ENCODE measurements around the gene ENO3.

ENO3 gene

DNA sequence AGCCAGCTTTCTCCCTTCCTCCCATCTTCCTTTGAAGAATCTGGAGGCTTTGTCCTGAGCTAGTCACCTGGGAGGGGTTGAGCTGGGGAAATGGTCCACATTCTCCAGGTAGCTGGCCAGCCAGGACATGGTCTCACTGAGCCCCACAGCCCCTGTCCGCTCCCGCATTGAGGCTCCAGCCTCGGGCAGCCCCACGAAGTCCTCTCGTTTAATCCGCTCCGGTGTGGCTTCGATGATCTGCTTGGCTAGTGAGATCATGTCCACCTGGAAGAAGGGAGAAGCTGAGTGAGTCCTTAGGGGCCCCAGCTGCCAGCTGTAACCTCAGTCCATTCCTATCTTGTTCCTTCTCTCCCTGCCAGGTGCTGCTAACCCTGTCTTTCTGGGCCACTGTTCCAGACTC lies 19.4 kb downstream of the ENO3 start:
- Histone ChIP-seq H3K27me3 (ENCODE audit: control insufficient read depth, insufficient read depth, low read length) (peaks cover 6% of the 10 kb centered on the region), H3K4me3 (ENCODE audit: low read depth, low read length) (no peak overlapping the region), H3K4me1 (ENCODE audit: control insufficient read depth, insufficient read depth, low read length) (peaks cover 8% of the 10 kb centered on the region), H3K9ac (ENCODE audit: low read depth, low read length) (no peak overlapping the region), H3K36me3 (ENCODE audit: control insufficient read depth, insufficient read depth, low read length) (peaks cover 14% of the 10 kb centered on the region), H3K9me3 (ENCODE audit: control insufficient read depth, insufficient read depth, low read length) (no peaks in the 10 kb centered on the region)

DNA sequence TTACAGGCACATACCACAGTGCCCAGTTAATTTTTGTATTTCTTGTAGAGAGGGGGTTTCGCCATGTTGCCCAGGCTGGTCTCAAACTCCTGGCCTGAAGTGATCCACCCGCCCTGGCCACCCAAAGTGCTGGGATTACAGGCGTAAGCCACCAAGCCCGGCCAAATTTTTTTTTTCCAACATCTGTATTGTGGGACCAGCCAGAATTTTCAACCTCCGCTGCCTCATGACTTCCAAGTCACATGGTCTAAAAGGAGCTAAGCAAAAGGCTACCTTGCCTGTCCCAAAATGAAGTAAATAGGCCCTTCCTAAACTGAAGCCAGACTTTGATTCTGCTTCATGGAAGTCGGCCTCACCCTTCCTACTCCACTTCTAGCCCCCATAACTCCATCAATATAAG lies 20.9 kb downstream of the ENO3 start:
- Histone ChIP-seq H3K4me3 (ENCODE audit: low read depth, low read length) (no peak overlapping the region), H3K9ac (ENCODE audit: low read depth, low read length) (no peak overlapping the region), H3K27me3 (ENCODE audit: control insufficient read depth, insufficient read depth, low read length) (peaks cover 9% of the 10 kb centered on the region)

GRCh38 chr17:4972322-4972721 lies 21.4 kb downstream of the ENO3 start:
- Histone ChIP-seq H3K9ac (ENCODE audit: low read depth, low read length) (peak overlapping the region; percentile 8), H3K4me1 (ENCODE audit: control insufficient read depth, insufficient read depth, low read length) (peaks cover 8% of the 10 kb centered on the region), H3K27me3 (ENCODE audit: control insufficient read depth, insufficient read depth, low read length) (peaks cover 9% of the 10 kb centered on the region), H3K9me3 (ENCODE audit: control insufficient read depth, insufficient read depth, low read length) (no peaks in the 10 kb centered on the region), H3K36me3 (ENCODE audit: control insufficient read depth, insufficient read depth, low read length) (peaks cover 10% of the 10 kb centered on the region), H3K4me3 (ENCODE audit: low read depth, low read length) (no peak overlapping the region)

More for the DNA sequence above, 20.9 kb downstream of the ENO3 start:
- peaks cover 8% of the 10 kb centered on the region for H3K4me1 ChIP-seq (ENCODE audit: control insufficient read depth, insufficient read depth, low read length)
- H3K36me3 ChIP-seq (ENCODE audit: control insufficient read depth, insufficient read depth, low read length): peaks cover 10% of the 10 kb centered on the region
- H3K9me3 ChIP-seq (ENCODE audit: control insufficient read depth, insufficient read depth, low read length): no peaks in the 10 kb centered on the region

DNA sequence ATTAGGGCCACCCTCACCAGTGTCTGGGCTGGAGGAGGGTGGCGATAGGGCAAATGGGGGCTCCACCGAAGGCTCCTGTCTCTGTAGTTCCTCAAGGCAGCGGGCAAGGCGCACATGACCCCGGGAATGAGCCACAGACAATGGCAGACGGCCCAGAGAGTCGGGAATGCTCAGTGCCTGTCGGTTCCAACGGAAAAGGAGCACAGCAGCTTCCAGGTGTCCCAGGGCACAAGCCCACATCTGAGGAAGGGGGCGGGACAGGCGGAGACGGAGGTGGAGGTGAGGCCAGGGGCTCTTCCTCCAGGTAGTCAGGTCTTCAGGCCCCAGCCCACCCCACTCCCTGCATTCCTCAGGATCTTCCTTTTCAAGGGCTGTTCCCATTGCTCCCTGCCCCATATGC lies 21.8 kb downstream of the ENO3 start:
- no peaks in the 10 kb centered on the region for H3K9me3 ChIP-seq (ENCODE audit: control insufficient read depth, insufficient read depth, low read length)
- H3K4me1 ChIP-seq (ENCODE audit: control insufficient read depth, insufficient read depth, low read length): peaks cover 8% of the 10 kb centered on the region
- peaks cover 13% of the 10 kb centered on the region for H3K27me3 ChIP-seq (ENCODE audit: control insufficient read depth, insufficient read depth, low read length)
- no peak overlapping the region for H3K9ac ChIP-seq (ENCODE audit: low read depth, low read length)
- peaks cover 12% of the 10 kb centered on the region for H3K36me3 ChIP-seq (ENCODE audit: control insufficient read depth, insufficient read depth, low read length)
- H3K4me3 ChIP-seq (ENCODE audit: low read depth, low read length): no peak overlapping the region

- no peak overlapping the region for H3K9ac ChIP-seq (ENCODE audit: low read depth, low read length)
- H3K4me1 ChIP-seq (ENCODE audit: control insufficient read depth, insufficient read depth, low read length): peaks cover 8% of the 10 kb centered on the region
- H3K4me3 ChIP-seq (ENCODE audit: low read depth, low read length): no peak overlapping the region
- no peaks in the 10 kb centered on the region for H3K9me3 ChIP-seq (ENCODE audit: control insufficient read depth, insufficient read depth, low read length)
- peaks cover 16% of the 10 kb centered on the region for H3K27me3 ChIP-seq (ENCODE audit: control insufficient read depth, insufficient read depth, low read length)
- H3K36me3 ChIP-seq (ENCODE audit: control insufficient read depth, insufficient read depth, low read length): peaks cover 12% of the 10 kb centered on the region
These were observed 22.6 kb downstream of the ENO3 start for GRCh38 chr17:4973256-4974114.

DNA sequence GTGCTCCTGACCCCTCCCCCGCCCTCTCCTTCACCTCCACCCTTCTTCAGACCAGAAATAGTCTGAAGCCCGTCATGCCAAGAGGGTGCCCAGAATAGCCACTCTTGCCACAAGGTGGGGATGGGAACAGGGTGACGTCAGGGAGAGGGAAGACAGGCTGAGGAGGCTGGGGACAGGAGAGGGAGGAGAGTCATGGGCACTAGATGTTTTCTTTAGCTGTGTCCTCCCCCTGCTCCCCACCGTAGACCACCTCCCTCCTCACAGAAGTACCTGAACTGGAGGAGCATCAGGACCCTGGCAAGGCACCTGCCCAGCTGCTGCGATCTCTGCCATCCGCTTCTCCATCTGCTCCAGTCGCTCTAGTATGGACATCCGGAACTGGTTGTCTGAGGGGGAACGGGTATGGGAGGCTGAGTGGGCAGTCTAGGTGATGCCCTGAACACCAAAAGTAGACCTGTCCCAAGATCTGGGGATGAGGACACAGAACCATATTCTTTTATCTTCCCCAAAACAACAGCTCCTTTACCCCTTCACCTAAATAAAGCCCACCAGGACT lies 23.3 kb downstream of the ENO3 start:
- no peaks in the 10 kb centered on the region for H3K9me3 ChIP-seq (ENCODE audit: control insufficient read depth, insufficient read depth, low read length)
- no peak overlapping the region for H3K9ac ChIP-seq (ENCODE audit: low read depth, low read length)
- peaks cover 16% of the 10 kb centered on the region for H3K27me3 ChIP-seq (ENCODE audit: control insufficient read depth, insufficient read depth, low read length)
- H3K4me1 ChIP-seq (ENCODE audit: control insufficient read depth, insufficient read depth, low read length): peaks cover 7% of the 10 kb centered on the region
- H3K4me3 ChIP-seq (ENCODE audit: low read depth, low read length): no peak overlapping the region
- peaks cover 12% of the 10 kb centered on the region for H3K36me3 ChIP-seq (ENCODE audit: control insufficient read depth, insufficient read depth, low read length)

- Histone ChIP-seq H3K4me3 (ENCODE audit: low read depth, low read length) (no peak overlapping the region), H3K9ac (ENCODE audit: low read depth, low read length) (no peak overlapping the region), H3K9me3 (ENCODE audit: control insufficient read depth, insufficient read depth, low read length) (no peaks in the 10 kb centered on the region), H3K27me3 (ENCODE audit: control insufficient read depth, insufficient read depth, low read length) (peaks cover 16% of the 10 kb centered on the region), H3K4me1 (ENCODE audit: control insufficient read depth, insufficient read depth, low read length) (peaks cover 4% of the 10 kb centered on the region), H3K36me3 (ENCODE audit: control insufficient read depth, insufficient read depth, low read length) (peaks cover 5% of the 10 kb centered on the region)
These were observed 27.8 kb downstream of the ENO3 start for GRCh38 chr17:4978726-4979125.

DNA sequence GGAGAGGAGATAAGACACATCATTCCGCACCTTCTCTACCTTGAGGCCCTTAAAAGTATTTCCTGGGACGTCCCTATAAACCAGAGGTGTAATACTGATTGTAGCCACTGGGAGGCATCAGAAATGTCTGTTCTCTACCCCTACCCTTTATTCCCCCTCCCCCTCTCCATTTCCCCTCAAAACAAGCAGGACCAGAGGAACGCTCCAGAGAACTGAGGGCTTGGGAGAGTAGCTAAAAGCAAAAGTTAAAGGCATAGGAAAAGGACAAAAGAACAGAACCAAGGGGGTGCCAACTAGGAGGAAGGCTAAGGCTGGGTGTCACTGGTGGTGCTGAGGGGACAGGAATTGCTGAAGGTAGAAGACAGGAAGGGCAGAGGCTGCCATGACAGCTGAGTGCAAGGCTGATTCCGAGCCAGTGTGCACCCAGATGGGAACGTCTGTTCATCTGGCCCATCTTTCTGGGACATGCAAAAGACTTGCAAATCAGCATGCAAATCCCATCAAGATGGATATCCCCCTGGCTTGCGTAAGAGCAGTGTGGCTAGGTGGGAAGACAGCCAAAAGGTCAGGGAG lies 29.8 kb downstream of the ENO3 start:
- Histone ChIP-seq H3K36me3 (ENCODE audit: control insufficient read depth, insufficient read depth, low read length) (peaks cover 5% of the 10 kb centered on the region), H3K4me3 (ENCODE audit: low read depth, low read length) (no peak overlapping the region), H3K9ac (ENCODE audit: low read depth, low read length) (no peak overlapping the region), H3K9me3 (ENCODE audit: control insufficient read depth, insufficient read depth, low read length) (no peaks in the 10 kb centered on the region), H3K4me1 (ENCODE audit: control insufficient read depth, insufficient read depth, low read length) (peaks cover 4% of the 10 kb centered on the region), H3K27me3 (ENCODE audit: control insufficient read depth, insufficient read depth, low read length) (peaks cover 7% of the 10 kb centered on the region)

DNA sequence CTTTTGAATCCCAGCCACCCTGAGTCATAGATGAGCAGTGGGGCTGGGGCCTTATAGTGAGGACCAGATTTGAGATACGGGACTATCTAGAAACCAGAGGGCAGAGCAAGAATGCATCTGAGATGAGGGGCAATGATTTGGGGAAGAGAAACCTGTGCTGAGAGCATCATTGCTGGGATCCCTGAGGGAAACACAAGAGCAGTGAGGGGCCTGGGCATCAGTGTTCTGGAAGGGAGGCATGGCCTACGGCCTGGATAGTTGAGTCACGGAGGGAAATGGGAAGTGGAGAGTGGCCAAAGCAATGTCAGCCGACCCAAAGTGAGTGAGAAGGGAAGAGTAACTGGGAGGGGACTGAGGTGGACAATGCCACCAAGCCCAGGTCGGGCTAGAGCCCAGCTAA lies 31.4 kb downstream of the ENO3 start:
- no peaks in the 10 kb centered on the region for H3K9me3 ChIP-seq (ENCODE audit: control insufficient read depth, insufficient read depth, low read length)
- no peak overlapping the region for H3K4me3 ChIP-seq (ENCODE audit: low read depth, low read length)
- H3K27me3 ChIP-seq (ENCODE audit: control insufficient read depth, insufficient read depth, low read length): peaks cover 7% of the 10 kb centered on the region
- H3K9ac ChIP-seq (ENCODE audit: low read depth, low read length): no peak overlapping the region
- H3K36me3 ChIP-seq (ENCODE audit: control insufficient read depth, insufficient read depth, low read length): peaks cover 5% of the 10 kb centered on the region
- H3K4me1 ChIP-seq (ENCODE audit: control insufficient read depth, insufficient read depth, low read length): peaks cover 4% of the 10 kb centered on the region

DNA sequence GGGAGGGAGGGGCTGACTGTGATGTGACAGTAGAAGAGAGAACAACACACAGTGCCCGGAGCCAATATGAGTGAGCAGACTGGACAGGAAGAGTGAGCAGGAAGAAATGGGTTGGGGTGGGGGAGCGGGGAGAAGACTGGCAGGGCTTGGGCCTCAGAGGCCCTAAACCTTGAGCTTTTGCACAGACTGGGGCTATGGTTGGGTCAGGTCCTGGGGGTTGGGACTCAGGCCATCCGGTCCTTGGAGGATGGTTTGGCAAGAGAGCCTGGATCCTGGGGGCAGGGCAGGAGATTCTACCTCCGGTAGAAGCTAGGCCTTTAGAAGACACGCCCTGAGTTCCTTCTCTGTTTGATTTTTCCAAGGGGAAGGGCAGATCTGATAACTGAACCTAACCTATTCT lies 35.5 kb downstream of the ENO3 start:
- Histone ChIP-seq H3K27me3 (ENCODE audit: control insufficient read depth, insufficient read depth, low read length) (no peaks in the 10 kb centered on the region), H3K9ac (ENCODE audit: low read depth, low read length) (no peak overlapping the region), H3K9me3 (ENCODE audit: control insufficient read depth, insufficient read depth, low read length) (no peaks in the 10 kb centered on the region)

DNA sequence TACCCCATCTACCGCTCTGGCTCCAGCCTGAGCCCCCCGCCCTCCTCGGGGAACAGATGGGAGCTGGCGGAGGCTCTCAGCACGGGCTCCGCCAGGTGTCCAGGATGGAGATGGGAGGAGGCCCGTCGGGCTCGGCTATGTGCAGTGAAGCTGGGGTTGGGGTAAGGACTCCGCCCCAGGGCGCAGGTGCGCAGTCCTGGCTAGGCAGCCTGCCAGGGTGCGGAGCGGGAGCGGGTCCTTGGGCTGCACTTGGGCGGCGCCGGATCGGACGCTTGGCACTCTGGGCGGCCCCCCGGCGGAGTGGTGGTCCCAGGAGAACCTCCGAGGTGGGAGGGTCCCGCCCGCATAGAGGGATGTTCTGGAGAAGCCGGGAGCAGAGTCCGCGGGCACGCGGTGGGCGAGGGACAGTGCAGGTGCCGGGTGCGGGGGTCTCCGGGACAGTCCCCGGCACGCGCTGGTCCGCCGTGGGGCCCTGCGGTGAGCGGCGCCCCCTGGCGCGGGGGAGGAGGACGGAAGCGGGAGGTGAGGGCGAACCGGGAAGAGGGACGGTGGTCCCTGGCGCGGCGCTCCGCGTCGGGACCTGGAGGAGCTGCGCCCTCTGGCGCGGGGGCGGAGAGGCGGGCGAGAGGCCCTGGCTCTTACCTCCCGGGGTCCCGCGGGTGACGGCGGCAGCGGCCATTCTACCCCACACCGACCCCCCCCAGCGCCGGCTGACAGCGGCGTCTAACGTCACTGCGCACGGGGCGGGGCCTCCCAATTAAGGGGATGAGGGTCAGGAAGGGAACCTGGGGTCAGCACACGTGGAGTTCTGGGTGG lies 36.2 kb downstream of the ENO3 start, which contains the start of gene CAMTA2:
Gene CAMTA2 (minus strand): TSS at position 725 of the 816 bp plus-strand sequence. CDS start 1,453 bp downstream, outside the sequence.
- H3K9me3 ChIP-seq (ENCODE audit: control insufficient read depth, insufficient read depth, low read length): no peaks in the 10 kb centered on the region
- H3K36me3 ChIP-seq (ENCODE audit: control insufficient read depth, insufficient read depth, low read length): no peaks in the 10 kb centered on the region
- H3K4me3 ChIP-seq (ENCODE audit: low read depth, low read length): peak within 1 kb of the TSS; percentile 82
- H3K9ac ChIP-seq (ENCODE audit: low read depth, low read length): peak within 1 kb of the TSS; percentile 54
- H3K4me1 ChIP-seq (ENCODE audit: control insufficient read depth, insufficient read depth, low read length): peaks cover 4% of the 10 kb centered on the region
- H3K27me3 ChIP-seq (ENCODE audit: control insufficient read depth, insufficient read depth, low read length): no peaks in the 10 kb centered on the region

More for the DNA sequence above, 35.5 kb downstream of the ENO3 start:
- peaks cover 4% of the 10 kb centered on the region for H3K4me1 ChIP-seq (ENCODE audit: control insufficient read depth, insufficient read depth, low read length)
- peak overlapping the region; percentile 82 for H3K4me3 ChIP-seq (ENCODE audit: low read depth, low read length)
- H3K36me3 ChIP-seq (ENCODE audit: control insufficient read depth, insufficient read depth, low read length): no peaks in the 10 kb centered on the region
